PC-3 (cell line): ENCODE results near the gene CTRL.

Experiments used
- CTCF ChIP-seq: fragments of 300-600 bp; sonication (generic); conservative IDR thresholded peaks from 2 replicates; pipeline ENCODE4 v1.5.1; 2017; ENCODE audit warnings: antibody characterized with exemption, low read depth, mild to moderate bottlenecking, low read length
- EZH2 ChIP-seq: fragments of 300-600 bp; sonication (generic); IDR thresholded peaks from one replicate; pipeline ENCODE4 v1.6.1; 2017; ENCODE audit warnings: antibody characterized with exemption, mild to moderate bottlenecking, low read length; ENCODE audit not compliant: unreplicated experiment

GRCh38 chr16:67976205-67976604, 44.5 kb upstream of the CTRL start:
- TF ChIP-seq CTCF (no peak), EZH2 (no peak)
